HepG2 (cell line): Measurements from ENCODE around the gene SPAG9. TPM values are rescaled to one million over a fixed set of nuclear protein-coding genes. Genes with fewer than 3 reads are reported as not detected.

Experiments used
- ASH2L ChIP-seq: fragments of 300-600, 200-600 bp; sonication (generic); IDR thresholded peaks from 2 replicates; pipeline ENCODE4 v1.7.0; 2017; ENCODE audit warnings: low read depth, mild to moderate bottlenecking, moderate library complexity, mixed read lengths, low read length; ENCODE audit not compliant: insufficient read length
- FOXM1 ChIP-seq: sonication (generic); formaldehyde crosslinking; IDR thresholded peaks from 2 replicates; pipeline ENCODE4 v1.5.0; 2020; ENCODE audit warnings: missing genetic modification reagents
- HMGXB3 ChIP-seq: sonication (generic); formaldehyde crosslinking; IDR thresholded peaks from 2 replicates; pipeline ENCODE4 v1.4.0; 2020; ENCODE audit warnings: missing genetic modification reagents, borderline replicate concordance
- ISX ChIP-seq: sonication (generic); formaldehyde crosslinking; conservative IDR thresholded peaks from 2 replicates; pipeline ENCODE4 v1.5.0; 2020; ENCODE audit warnings: missing genetic modification reagents
- MAX ChIP-seq: IDR thresholded peaks from 2 replicates; pipeline ENCODE4 v1.6.1; 2012; ENCODE audit warnings: inconsistent platforms
- NFIC ChIP-seq: IDR thresholded peaks from 2 replicates; pipeline ENCODE4 v1.6.1; 2012; ENCODE audit warnings: mild to moderate bottlenecking, low read length, inconsistent platforms
- RBAK ChIP-seq: sonication (generic); formaldehyde crosslinking; IDR thresholded peaks from 2 replicates; pipeline ENCODE4 v1.5.1; 2020; ENCODE audit warnings: mild to moderate bottlenecking, missing genetic modification reagents
- SMAD1 ChIP-seq: sonication (generic); formaldehyde crosslinking; IDR thresholded peaks from 2 replicates; pipeline ENCODE4 v1.4.0; 2020; ENCODE audit warnings: missing genetic modification reagents, low read depth, mild to moderate bottlenecking, borderline replicate concordance
- SSRP1 ChIP-seq: IDR thresholded peaks from 2 replicates; pipeline ENCODE4 v1.6.1; 2016; ENCODE audit warnings: control low read depth
- ZBTB25 ChIP-seq: IDR thresholded peaks from 2 replicates; pipeline ENCODE4 v1.6.1; 2018; ENCODE audit warnings: missing genetic modification reagents
- ZNF407 ChIP-seq: sonication (generic); formaldehyde crosslinking; IDR thresholded peaks from one replicate; pipeline ENCODE4 v1.5.1; 2020; ENCODE audit warnings: mild to moderate bottlenecking, missing genetic modification reagents; ENCODE audit errors: not compliant biosample characterization
- ZNF446 ChIP-seq: sonication (generic); formaldehyde crosslinking; IDR thresholded peaks from 2 replicates; pipeline ENCODE4 v1.5.0; 2020; ENCODE audit warnings: mild to moderate bottlenecking, missing genetic modification reagents
- ZNF674 ChIP-seq: sonication (generic); formaldehyde crosslinking; IDR thresholded peaks from 2 replicates; pipeline ENCODE4 v1.5.0; 2020; ENCODE audit warnings: low read depth, mild to moderate bottlenecking, missing genetic modification reagents
- ZSCAN30 ChIP-seq: sonication (generic); formaldehyde crosslinking; IDR thresholded peaks from 2 replicates; pipeline ENCODE4 v1.5.0; 2020; ENCODE audit warnings: mild to moderate bottlenecking, missing genetic modification reagents
- polyA plus RNA-seq, 8 experiments: library from polyadenylated mRNA; depleted of rRNA in 3 of 8; stranded (reverse) in 7 of 8; unstranded in 1 of 8; fragments of >200 nt; fragmentation: Illumina TruSeq in 4 of 8; extraction: Trizol in 4 of 8; gene quantifications; 2 replicates each; pipeline versions ENCODE4 v1.2.1 to v1.2.3, GENCODE V29; 2011 to 2016; ENCODE audit warnings: low read depth in 4 of 8, missing spikeins in 1 of 8, mixed read lengths in 1 of 8; ENCODE audit not compliant: insufficient read depth in 1 of 8
- total RNA-seq, 5 experiments: library from RNA; depleted of rRNA; stranded (reverse); fragments of >200 nt; fragmentation: Illumina TruSeq; extraction: Trizol; gene quantifications; 2 replicates each; pipeline ENCODE4 v1.2.3, GENCODE V29; 2016; ENCODE audit warnings: low read depth in 1 of 5
- TF ChIP-seq, protein P1 (sequence below): sonication (generic); formaldehyde crosslinking; IDR thresholded peaks from 2 replicates; pipeline ENCODE4 v1.8.0; 2022; ENCODE audit warnings: mild to moderate bottlenecking, missing genetic modification reagents, borderline replicate concordance

Gene SPAG9
- total and polyA plus RNA-seq, 2 of the 13 experiments (the other 11 are each of a cell fraction or from before 2014, with no cell fraction given) = 43.2 to 78.6 TPM

DNA sequence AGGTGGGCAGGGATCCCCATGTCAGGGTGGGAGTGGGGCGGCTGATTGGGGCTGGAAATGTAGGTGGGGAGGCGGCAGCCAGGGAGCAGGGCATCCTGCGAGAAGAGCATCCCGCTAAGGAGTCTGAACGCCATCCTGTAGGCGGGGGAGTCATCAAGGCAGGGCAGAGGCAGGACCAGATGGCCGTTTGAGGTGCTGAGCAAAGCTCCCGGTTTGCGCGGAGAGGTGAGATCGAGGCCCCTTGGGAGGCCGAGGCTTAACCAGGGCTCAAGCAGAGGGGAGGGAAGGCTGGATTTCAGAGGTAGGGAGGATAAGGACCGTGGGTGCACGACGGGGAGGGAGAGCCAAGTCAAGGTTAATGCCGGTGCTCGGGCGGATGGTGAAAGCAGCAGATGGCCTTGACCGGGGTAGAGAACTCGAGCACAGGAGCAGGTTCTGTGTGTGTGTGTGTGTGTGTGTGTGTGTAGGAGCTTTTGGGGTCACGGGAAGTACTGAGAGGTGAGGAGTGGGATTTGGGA, 45.1 kb upstream of the SPAG9 start (continued):
- TF ChIP-seq FOXM1 (no peak), HMGXB3 (CRISPR knock-in tag) (no peak), SMAD1 (CRISPR knock-in tag) (no peak), SSRP1 (CRISPR knock-in tag) (no peak), ASH2L (no peak), MAX (no peak), ZBTB25 (CRISPR knock-in tag) (no peak), RBAK (CRISPR knock-in tag) (no peak), ZNF407 (CRISPR knock-in tag) (no peak), ISX (CRISPR knock-in tag) (no peak), ZNF446 (CRISPR knock-in tag) (no peak; the same call in 1 of the 2 replicates), ZNF674 (CRISPR knock-in tag) (no peak), ZSCAN30 (CRISPR knock-in tag) (no peak), NFIC (no peak)
- TF ChIP-seq, protein P1, sequence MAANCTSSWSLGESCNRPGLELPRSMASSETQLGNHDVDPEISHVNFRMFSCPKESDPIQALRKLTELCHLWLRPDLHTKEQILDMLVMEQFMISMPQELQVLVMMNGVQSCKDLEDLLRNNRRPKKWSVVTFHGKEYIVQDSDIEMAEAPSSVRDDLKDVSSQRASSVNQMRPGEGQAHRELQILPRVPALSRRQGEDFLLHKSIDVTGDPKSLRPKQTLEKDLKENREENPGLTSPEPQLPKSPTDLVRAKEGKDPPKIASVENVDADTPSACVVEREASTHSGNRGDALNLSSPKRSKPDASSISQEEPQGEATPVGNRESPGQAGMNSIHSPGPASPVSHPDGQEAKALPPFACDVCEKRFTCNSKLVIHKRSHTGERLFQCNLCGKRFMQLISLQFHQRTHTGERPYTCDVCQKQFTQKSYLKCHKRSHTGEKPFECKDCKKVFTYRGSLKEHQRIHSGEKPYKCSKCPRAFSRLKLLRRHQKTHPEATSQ (CRISPR knock-in tag) = no peak
